Stimulated activated CD8-positive, alpha-beta memory T cell treated with anti-CD3 and anti-CD28 coated beads, Interleukin-15, amount 100 ng/mL, for 4 hours (primary cell): ENCODE measurements around the gene KLK12.
"Not testable (repeated sequence)": the region's sequence is repeated elsewhere in the genome, so short reads cannot be mapped to it uniquely, and the experiment has no call there.

Experiments
- DNase-seq, 2 donors: peaks; one replicate each; pipeline ENCODE4 v3.0.0-alpha.2; 2020; ENCODE audit warnings: low read depth in 2 of 2

The KLK12 gene

GRCh38 chr19:51015691-51016267 is 19.0 kb downstream of the KLK12 start:
- DNase-seq: no peak

- no peak for DNase-seq
Measured at GRCh38 chr19:51014242-51014641, 20.6 kb downstream of the KLK12 start.

- no peak for DNase-seq
Measured at GRCh38 chr19:51012661-51013190, 22.1 kb downstream of the KLK12 start.

GRCh38 chr19:51010066-51010795 is 24.6 kb downstream of the KLK12 start:
- DNase-seq: no peak

GRCh38 chr19:51009061-51009891 is 25.5 kb downstream of the KLK12 start:
- no peak for DNase-seq

- no peak for DNase-seq
Measured at GRCh38 chr19:51007488-51007887, 27.3 kb downstream of the KLK12 start.

- DNase-seq: no peak
Measured at GRCh38 chr19:51006406-51006805, 28.4 kb downstream of the KLK12 start.

- DNase-seq: no peak
Measured at GRCh38 chr19:51005248-51005647, 29.6 kb downstream of the KLK12 start.

GRCh38 chr19:51003316-51003715 is 31.5 kb downstream of the KLK12 start:
- no peak for DNase-seq

- DNase-seq: no peak
Measured at GRCh38 chr19:51002542-51003311, 32.1 kb downstream of the KLK12 start.

GRCh38 chr19:51002089-51002532 is 32.7 kb downstream of the KLK12 start:
- no peak for DNase-seq

GRCh38 chr19:51001515-51001914 is 33.3 kb downstream of the KLK12 start, which contains the start of gene KLK8:
Gene KLK8, minus strand, starts transcription at chr19:51001604. Its CDS starts 437 bp downstream, at chr19:51001167.
- no peak for DNase-seq

- DNase-seq: no peak
Measured at GRCh38 chr19:51000981-51001380, 33.8 kb downstream of the KLK12 start.

- no peak for DNase-seq
Measured at GRCh38 chr19:51000426-51000825, 34.4 kb downstream of the KLK12 start.

GRCh38 chr19:50998686-50999085 is 36.1 kb downstream of the KLK12 start:
- DNase-seq: no peak

- no peak for DNase-seq
Measured at GRCh38 chr19:50998061-50998460, 36.7 kb downstream of the KLK12 start.

GRCh38 chr19:50994129-50994528 is 40.7 kb downstream of the KLK12 start:
- no peak for DNase-seq

- DNase-seq: no peak
Measured at GRCh38 chr19:50992666-50993035, 42.2 kb downstream of the KLK12 start.

GRCh38 chr19:50984416-50984815 is 50.4 kb downstream of the KLK12 start:
- DNase-seq: not testable (repeated sequence)

GRCh38 chr19:50983625-50984292 is 51.0 kb downstream of the KLK12 start, which contains the start of gene KLK7:
Gene KLK7, minus strand, starts transcription at chr19:50983917. Its CDS starts 1,518 bp downstream, at chr19:50982399.
- no peak for DNase-seq

- no peak for DNase-seq
Measured at GRCh38 chr19:50982186-50982585, 52.6 kb downstream of the KLK12 start.
